PC-3 (cell line): Measurements from ENCODE around the gene PSEN2.

ENCODE experiments used
- CTCF ChIP-seq: fragments of 300-600 bp; sonication (generic); conservative IDR thresholded peaks from 2 replicates; pipeline ENCODE4 v1.5.1; 2017; ENCODE audit warnings: antibody characterized with exemption, low read depth, mild to moderate bottlenecking, low read length
- EZH2 ChIP-seq: fragments of 300-600 bp; sonication (generic); IDR thresholded peaks from one replicate; pipeline ENCODE4 v1.6.1; 2017; ENCODE audit warnings: antibody characterized with exemption, mild to moderate bottlenecking, low read length; ENCODE audit not compliant: unreplicated experiment

DNA sequence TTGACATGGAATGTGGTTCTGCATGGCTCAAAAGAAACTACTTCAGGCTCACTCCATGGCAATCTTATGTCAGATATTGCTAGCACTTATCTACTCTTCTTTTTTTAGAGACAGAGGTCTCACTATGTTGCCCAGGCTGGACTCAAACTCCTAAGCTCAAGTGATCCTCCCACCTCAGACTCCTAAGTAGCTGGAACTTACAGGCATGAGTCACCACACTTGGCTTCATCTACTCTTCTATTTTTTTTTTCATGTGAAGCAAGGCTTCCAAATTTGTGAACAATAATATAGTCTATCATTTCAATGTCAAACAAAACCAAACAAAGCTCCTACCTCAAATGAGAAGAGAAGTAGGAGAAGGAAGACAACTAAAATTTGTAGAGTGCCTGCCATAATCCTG is 7.5 kb upstream of the PSEN2 start:
- no peak for TF ChIP-seq CTCF
- no peak for TF ChIP-seq EZH2
